Stimulated activated CD4-positive, alpha-beta T cell treated with anti-CD3 and anti-CD28 coated beads, Interleukin-4, amount 100 ng/mL, for 1 hour (primary cell): Measurements from ENCODE around the gene PPP1R9A.

Source experiments
- DNase-seq: peaks from one replicate; pipeline ENCODE4 v3.0.0-alpha.2; 2020

Gene PPP1R9A

GRCh38 chr7:95041031-95041430 is 133.6 kb downstream of the PPP1R9A start:
- no peak for DNase-seq

DNA sequence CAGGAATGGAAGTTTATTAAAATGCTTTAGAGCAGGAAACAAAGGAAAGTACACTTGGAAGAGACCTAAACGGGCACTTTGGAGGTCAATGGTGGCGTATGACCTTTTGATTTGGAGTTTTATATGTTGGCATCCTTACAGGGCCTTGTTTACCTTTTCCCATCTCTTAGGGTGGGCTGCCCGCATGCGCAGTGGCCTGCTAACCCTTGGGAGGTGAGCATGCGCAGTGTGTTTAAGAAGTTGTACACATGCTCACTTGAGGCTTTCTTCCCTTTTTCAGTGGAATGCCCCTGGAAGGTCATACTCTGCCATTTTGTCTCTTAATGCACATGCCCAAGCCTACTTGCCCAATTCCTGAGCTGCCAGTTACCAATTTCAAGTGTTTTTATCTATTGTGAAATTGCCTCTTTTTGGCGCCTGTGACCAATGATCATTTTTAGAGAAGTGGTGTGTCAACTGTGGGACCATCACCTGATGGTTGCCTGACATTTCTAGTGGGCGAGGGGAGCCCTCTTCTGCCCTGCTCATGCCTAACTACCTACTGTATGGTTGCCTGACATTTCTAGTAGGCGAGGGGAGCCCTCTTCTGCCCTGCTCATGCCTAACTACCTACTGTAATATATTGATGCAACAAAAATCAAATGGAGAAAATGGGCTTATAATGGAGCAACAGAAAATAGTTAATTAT is 138.0 kb downstream of the PPP1R9A start:
- DNase-seq = no peak

GRCh38 chr7:95046494-95047240 is 139.3 kb downstream of the PPP1R9A start:
- no peak for DNase-seq

DNA sequence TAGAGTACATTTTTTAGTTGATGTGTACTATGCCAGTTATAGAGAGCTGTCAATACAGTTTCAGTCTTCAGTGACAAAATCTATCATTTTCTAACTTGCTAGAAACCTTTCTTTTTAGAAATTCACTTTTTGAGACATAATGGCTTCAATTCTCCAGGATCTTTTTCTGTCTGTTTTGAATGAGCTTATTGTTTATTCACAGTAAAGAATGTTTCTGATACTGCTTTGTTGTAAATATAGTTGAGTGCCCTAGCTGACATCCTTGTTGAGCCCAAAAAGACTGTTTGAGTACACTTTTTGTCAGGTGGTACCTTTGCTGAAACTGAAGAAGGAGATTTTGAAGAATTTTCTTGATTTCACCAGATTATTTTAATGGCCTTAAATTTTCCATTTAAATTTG is 139.9 kb downstream of the PPP1R9A start:
- no peak for DNase-seq

- DNase-seq = no peak
Observed at GRCh38 chr7:95052566-95053094, 145.2 kb downstream of the PPP1R9A start.

DNA sequence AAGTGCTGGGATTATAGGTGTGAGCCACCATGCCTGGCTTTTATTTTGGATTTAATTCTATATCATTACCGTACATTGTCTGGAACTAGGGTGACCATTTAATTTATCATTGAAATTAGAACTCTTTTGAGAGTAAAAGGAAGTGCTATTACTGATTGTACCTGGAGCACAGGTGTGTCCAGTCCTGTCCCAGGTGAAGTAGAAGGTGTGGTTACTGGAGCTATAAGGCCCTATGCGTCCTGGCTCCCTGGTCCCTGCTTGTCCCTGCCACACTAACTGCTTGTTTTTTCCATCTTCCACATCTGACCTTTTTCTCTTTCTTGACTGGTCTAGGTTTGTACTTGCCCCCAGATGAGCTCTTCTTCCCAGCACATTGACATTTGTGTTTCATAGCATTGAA is 147.0 kb downstream of the PPP1R9A start:
- DNase-seq = no peak

- DNase-seq = no peak
Observed at GRCh38 chr7:95055295-95055694, 147.9 kb downstream of the PPP1R9A start.

- no peak for DNase-seq
Observed at GRCh38 chr7:95056107-95056739, 148.8 kb downstream of the PPP1R9A start.

DNA sequence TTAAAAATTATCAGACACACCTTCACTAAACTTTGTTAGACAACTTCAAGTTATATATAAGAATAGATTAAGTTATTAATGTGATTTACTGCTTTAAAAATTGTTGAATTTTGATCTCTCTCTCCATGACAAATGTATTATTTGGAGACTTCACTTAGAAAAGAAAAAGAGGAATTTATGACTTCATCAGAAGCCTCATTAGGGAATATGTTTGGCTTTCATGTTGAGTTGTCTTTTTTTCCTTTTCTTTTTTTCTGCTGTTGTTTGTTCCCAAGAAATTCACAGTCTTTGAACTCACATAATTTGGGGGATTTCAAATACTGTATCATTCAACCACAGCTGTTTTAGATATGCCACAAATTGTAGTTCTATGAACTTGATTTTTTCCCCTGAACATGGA is 149.5 kb downstream of the PPP1R9A start:
- no peak for DNase-seq

- DNase-seq = no peak
Observed at GRCh38 chr7:95059842-95060313, 152.5 kb downstream of the PPP1R9A start.

GRCh38 chr7:95062901-95063300 is 155.5 kb downstream of the PPP1R9A start:
- DNase-seq = no peak

- DNase-seq = no peak
Observed at GRCh38 chr7:95066737-95067530, 159.5 kb downstream of the PPP1R9A start.

DNA sequence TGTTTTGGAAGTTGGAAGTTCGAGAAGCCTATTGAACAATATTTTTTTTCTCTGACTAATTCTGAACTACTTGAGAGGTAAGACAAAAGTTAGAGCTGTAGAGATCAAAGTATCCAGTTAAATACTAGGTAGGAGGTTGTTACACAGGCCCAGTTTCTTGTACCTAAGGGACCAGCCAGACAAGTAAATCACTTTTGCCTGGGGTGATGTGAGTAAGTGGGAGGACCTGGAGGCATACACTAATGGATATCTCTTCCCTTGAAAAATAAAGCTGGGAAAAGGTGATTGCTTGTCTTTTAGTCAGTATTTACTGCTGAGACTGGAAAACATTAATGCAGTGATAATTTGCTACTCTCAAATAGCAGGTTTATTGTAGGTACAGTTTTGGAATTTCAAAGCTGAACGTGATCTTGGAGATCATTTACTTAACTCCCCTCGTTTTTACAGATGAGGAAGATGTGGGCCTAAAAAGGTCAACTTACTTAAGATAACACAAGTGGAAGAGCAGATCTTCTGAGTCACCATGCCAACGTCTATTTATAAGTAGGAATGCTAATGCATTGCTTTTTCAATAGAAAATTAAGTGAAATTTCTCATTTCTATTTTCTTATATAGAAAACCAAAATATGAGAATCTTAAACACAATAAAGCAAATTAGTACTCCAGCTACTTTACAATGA is 181.3 kb downstream of the PPP1R9A start:
- no peak for DNase-seq

GRCh38 chr7:95089414-95090315 is 182.3 kb downstream of the PPP1R9A start:
- DNase-seq = no peak

- no peak for DNase-seq
Observed at GRCh38 chr7:95092324-95092723, 184.9 kb downstream of the PPP1R9A start.

- DNase-seq = no peak
Observed at GRCh38 chr7:95095259-95095965, 188.0 kb downstream of the PPP1R9A start.

DNA sequence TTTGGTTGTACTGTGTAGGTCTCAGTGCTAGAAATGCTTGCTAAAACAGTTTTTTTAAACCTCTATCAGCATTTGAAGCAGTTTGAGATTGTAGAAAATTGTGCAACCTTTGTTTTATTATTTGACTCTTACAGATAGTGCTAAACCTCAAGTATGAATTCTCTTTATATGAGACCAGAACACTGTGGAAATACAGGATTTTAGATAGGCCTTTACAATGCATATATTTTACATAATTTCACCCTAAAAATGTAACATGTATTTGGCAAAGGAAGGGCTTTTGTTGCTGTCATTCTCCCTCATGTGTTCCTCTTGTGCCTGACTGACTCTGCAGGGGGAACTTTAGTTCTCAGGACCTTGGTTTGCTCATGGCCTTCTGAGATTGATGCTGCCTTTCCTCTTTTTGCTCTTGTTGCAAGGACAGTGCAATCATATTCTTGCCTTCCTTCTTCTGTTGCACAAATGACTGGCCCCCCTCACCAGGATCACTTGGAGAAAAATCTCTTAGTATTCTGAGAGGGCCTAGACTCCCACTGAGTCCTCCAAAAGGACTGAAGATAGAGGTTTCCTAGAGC is 188.7 kb downstream of the PPP1R9A start:
- DNase-seq = no peak

- no peak for DNase-seq
Observed at GRCh38 chr7:95097291-95097690, 189.9 kb downstream of the PPP1R9A start.

DNA sequence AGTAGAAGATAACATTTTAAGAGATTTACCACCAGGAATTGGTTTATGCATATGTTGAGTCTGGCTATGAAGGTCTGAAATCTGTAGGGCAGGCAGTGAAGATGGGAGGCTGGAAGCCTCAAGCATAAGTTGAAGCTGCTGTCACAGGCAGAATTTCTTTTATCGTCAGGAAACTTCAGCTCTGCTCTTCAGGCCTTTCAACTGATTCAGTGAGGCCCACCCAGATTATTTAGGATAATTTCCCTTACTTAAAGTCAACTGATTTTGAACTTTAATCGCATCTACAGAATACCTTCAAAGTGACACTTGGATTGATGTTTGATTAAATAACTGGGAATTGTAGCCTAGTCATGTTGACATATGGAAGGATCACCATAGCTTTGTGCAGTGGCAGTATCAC is 190.5 kb downstream of the PPP1R9A start:
- DNase-seq = no peak

DNA sequence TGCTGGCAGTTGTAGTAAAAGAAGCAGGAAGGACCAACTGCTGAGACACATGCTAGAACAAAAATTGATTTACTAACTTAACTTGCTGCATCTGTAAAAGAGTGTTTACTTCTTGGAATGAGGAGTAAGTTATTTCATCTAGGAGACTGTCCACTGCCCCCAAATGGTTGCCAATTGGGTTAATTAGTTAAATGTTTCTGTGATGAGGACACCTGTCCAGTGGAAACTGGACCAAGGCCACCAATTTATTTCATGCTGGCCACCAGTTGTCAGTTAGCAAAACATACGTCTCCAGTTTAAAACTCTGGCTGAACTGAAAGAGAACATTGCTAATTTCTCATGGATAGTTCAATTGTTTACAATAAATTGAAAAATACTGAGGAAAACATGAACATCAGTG is 191.7 kb downstream of the PPP1R9A start:
- no peak for DNase-seq
